Stimulated activated CD4-positive, alpha-beta T cell treated with anti-CD3 and anti-CD28 coated beads, Interleukin-4, amount 100 ng/mL, for 4 hours (primary cell): ENCODE results near the gene ZBTB32.
A peak's percentile ranks its signal among the peaks of the same experiment; 100 is the strongest.

ENCODE experiments used
- DNase-seq, 2 experiments: peaks; one replicate each; pipeline ENCODE4 v3.0.0-alpha.2; 2020

The ZBTB32 gene

GRCh38 chr19:35738021-35738886 lies 33.9 kb downstream of the ZBTB32 start:
- no peak for DNase-seq

DNA sequence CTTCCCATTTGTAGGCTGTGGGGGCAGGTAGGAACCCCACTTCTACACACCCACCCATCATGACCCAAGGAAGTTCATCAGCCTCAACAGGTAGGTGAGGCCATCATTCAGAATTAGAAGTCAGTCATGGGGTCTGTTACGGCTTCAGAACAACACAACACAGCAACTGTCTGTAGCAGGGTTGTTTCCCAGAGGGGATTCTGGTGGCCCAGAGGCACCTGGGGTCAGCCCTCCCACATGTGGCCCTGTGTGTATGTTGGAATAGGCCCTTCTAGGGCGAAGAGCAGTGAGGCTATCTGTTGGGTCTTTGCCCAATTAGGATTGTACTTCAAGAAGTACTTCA lies 34.5 kb downstream of the ZBTB32 start:
- no peak for DNase-seq

- DNase-seq, result no peak
Observed at GRCh38 chr19:35739275-35740107, 35.1 kb downstream of the ZBTB32 start.

- DNase-seq, result no peak
Observed at GRCh38 chr19:35740108-35740422, 35.7 kb downstream of the ZBTB32 start.

GRCh38 chr19:35740423-35741202 lies 36.3 kb downstream of the ZBTB32 start:
- peak; percentile 93 for DNase-seq

GRCh38 chr19:35741203-35741515 lies 36.8 kb downstream of the ZBTB32 start:
- DNase-seq, result no peak

DNA sequence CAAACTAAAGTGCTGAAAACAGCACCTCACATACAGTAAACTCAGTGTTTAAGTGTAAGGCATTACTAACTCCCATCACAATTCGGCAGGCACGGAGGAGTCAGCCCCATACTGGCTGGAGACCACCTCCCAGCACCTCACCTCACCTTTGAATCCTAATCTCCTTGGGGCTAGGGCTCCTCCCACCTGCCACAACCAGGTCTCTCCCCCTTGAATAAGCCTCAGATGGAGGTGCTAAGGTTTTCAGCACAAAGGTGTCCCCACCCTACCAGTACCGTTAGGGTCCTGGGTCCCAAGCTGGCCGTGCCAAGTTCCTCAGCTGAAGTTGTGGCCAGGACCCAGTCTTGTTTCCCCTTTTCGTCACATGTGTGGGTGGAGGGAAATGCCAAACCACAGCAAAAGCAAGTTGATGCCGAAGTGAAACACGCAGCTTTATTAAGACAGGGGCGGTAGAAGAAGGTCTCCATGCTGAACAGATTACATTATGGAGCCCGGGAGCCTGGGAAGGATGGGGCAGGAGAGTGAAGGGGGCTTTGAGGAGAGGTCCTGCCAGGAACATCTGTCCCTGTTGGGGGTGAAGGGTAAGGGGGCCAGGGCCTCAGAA lies 37.9 kb downstream of the ZBTB32 start, which contains the start of gene IGFLR1:
Gene IGFLR1 (minus strand): TSS at position 332 of the 604 bp plus-strand sequence. CDS start 1,272 bp downstream, outside the sequence.
- DNase-seq, result peak; percentile 51 to 76

DNA sequence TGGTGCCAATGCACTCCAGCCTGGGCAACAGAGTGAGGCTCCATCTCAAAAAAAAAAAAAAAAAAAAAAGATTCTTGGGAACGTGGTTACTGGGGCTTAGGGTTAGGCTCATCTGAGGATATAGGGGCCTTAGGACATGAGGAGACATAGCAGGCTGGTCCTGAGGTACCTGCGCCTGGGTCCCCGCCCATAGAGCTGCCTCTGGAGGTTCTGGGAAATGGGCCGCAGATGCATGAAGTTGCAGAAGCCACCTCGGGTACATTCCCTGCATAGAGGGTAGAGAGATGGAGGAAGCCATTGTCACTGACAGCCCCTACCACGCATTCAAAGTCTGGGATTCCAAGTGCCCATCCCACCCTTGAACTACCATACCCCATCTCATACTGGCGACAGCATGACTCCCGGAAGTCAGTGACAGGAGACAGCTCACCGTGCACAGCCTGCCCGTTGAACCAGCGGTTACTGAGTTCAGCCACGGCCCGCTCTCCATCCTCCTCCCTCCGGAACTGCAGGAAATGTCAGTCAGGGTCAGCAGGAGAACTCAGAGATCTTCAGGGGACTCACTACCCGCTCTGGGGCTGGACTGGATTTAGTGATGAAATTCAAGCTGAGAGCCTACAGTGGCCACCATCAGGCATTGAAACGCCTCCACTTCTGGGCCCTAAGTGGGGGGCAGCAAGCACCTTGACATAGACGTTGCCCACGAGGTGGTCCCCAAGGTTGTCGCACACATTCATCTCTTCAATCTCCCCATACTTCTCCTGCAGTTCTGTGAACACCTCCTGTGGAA lies 39.5 kb downstream of the ZBTB32 start:
- no peak for DNase-seq

GRCh38 chr19:35744430-35745327 lies 40.3 kb downstream of the ZBTB32 start:
- DNase-seq, result peak; percentile 85 to 94

DNA sequence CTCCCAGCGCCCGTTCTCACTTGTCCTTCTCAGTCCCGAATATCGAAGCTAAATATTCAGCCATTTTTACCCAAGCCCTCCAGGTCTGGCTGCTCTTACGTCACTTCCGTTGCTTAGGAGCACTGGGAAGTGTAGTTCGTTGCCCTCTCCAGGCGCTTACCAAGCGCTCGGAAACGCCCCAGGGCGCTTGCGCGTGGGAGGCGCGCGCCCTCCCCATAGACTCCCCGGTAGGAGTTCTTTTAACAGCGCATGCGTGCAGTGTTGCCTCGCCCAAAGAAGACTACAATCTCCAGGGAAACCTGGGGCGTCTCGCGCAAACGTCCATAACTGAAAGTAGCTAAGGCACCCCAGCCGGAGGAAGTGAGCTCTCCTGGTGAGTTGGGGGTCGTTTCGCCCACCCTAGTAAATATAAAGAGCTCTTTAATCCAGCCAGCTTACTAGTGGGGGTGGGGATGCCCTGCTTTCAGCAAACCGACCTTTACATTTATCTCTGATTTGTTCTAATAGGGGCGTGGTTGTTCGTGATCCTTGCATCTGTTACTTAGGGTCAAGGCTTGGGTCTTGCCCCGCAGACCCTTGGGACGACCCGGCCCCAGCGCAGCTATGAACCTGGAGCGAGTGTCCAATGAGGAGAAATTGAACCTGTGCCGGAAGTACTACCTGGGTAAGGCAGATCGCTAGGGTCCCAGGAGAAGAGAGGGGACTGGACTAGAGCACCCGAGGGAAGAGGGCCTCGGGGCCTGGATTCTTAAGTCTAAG lies 41.1 kb downstream of the ZBTB32 start, which contains the start of the genes PSENEN and U2AF1L4:
Gene PSENEN (plus strand): TSS at position 324 of the 759 bp plus-strand sequence. CDS start 280 bp downstream, at position 604.
Gene U2AF1L4 (minus strand): TSS at position 91 of the 759 bp plus-strand sequence. CDS start 27 bp downstream, at position 64.
- DNase-seq, result peak; percentile 86 to 98

DNA sequence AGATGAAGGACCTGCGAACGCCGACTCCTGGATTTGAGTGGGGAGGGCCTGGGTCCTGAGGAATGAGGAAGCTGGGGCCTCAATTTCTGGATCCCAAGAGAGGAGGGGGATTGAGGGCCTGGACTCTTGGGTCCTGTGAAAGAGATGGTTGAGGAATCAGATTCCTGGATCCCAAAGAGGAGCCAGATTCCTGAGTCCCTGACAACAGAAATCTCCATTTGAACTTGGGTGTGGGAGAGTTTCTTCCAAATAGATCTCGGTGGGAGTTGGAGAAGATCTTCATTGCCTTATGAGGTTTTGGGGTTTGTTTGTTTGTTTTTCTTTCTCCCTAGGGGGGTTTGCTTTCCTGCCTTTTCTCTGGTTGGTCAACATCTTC lies 41.7 kb downstream of the ZBTB32 start:
- DNase-seq, result no peak

- no peak for DNase-seq
Observed at GRCh38 chr19:35746531-35746930, 42.2 kb downstream of the ZBTB32 start.

DNA sequence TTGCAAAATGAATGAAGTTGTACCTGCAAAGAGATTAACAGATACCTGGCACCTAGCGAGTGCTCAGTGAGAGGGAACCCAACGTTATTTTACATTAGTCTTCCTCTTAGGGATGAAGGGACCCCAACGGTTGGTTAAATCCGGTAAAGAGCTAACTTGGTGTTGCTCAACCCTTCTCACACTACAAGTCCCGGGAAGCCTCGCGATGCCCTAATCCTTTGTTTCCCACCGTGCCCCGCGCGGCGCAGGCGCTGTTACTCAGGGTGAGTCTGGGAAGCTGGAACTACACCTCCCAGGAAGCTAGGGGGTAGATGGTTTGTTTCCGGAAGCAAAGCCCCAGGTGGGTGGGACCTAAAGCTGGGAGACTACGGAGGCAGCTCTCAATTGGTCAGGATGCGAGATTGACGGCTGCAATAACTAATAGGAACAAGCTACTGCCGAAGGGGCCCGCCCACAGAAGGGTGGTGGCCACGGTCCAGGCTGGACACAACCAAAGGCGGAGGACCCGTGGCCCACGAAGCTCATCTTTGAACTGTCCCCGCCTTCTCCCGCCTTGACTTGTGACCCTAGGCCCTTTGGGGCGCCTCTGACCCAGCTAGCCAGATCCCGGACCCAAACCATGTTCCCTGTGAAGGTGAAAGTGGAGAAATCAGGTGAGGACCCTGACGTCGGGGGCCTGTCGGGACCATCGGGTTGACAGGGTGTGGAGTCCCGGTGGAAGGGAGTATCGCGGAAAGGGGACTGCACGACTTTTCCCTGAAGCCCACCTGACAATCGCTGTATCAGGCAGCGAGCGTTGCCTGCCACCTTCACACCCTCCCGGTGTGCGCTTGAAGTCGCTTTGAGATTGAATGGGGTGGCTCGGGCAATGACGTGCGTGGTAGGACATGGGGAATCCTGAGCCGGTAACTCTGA lies 44.0 kb downstream of the ZBTB32 start, which contains the start of gene LIN37:
Gene LIN37 (plus strand): TSS at position 471 of the 915 bp plus-strand sequence. CDS start 149 bp downstream, at position 620.
- peak; percentile 96 to 99 for DNase-seq

DNA sequence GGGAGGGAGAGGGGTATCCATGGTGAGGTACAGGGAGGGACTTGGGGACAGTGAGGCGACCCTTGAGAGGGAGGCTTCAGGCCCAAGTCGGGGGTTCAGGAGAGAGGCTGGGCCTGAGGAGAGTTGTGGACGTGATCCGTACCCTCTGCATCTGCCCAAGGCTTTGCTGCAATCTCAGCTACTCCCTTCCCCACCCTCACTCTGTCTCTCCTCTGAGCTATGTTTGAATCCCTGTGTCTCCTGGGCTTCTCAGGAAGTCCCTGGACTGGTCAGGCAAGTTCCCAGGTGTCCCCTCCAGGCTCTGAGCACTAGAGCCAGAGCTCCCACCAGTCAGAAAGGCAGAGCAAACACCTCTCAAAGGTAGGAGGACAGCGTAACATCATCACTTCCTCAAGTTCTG lies 45.8 kb downstream of the ZBTB32 start:
- no peak for DNase-seq

GRCh38 chr19:35751839-35752745 lies 47.7 kb downstream of the ZBTB32 start:
- no peak for DNase-seq

- no peak for DNase-seq
Observed at GRCh38 chr19:35752746-35753350, 48.5 kb downstream of the ZBTB32 start.
